KMS-11 (cell line): ENCODE results near the gene APOL6.

ENCODE experiments used
- H2AFZ ChIP-seq: fragments of 200-600 bp; sonication (generic); 2 replicates; pipeline ENCODE4 v1.6.1; 2016; ENCODE audit warnings: antibody characterized with exemption, mixed run types, low read depth
- H3K27ac ChIP-seq: fragments of 200-600 bp; sonication (generic); 2 replicates; pipeline ENCODE4 v1.6.1; 2016; ENCODE audit warnings: mild to moderate bottlenecking, mixed run types
- H3K27me3 ChIP-seq: fragments of 200-600 bp; sonication (generic); 2 replicates; pipeline ENCODE4 v1.6.1; 2017; ENCODE audit warnings: mild to moderate bottlenecking, low read depth, mixed run types, moderate library complexity; ENCODE audit not compliant: insufficient read depth
- H3K36me3 ChIP-seq: fragments of 200-600 bp; sonication (generic); 2 replicates; pipeline ENCODE4 v1.6.1; 2017; ENCODE audit warnings: mild to moderate bottlenecking, mixed run types; ENCODE audit not compliant: insufficient read depth
- H3K4me1 ChIP-seq: fragments of 200-600 bp; sonication (generic); 2 replicates; pipeline ENCODE4 v1.6.1; 2016; ENCODE audit warnings: mild to moderate bottlenecking, low read depth, mixed run types; ENCODE audit not compliant: poor library complexity, severe bottlenecking
- H3K4me2 ChIP-seq: fragments of 200-600 bp; sonication (generic); 2 replicates; pipeline ENCODE4 v1.7.0; 2016; ENCODE audit warnings: mild to moderate bottlenecking, mixed run types
- H3K4me3 ChIP-seq: fragments of 200-600 bp; sonication (generic); IDR thresholded peaks from 2 replicates; pipeline ENCODE4 v1.6.1; 2017; ENCODE audit warnings: low read depth, low read length, mixed read lengths; ENCODE audit not compliant: insufficient read depth
- H3K79me2 ChIP-seq: fragments of 200-600 bp; sonication (generic); 2 replicates; pipeline ENCODE4 v1.6.1; 2016; ENCODE audit warnings: low read depth, mixed run types; ENCODE audit not compliant: insufficient read depth
- H3K9ac ChIP-seq: fragments of 200-600 bp; sonication (generic); 2 replicates; pipeline ENCODE4 v1.6.1; 2016; ENCODE audit warnings: mild to moderate bottlenecking, mixed run types
- H4K20me1 ChIP-seq: fragments of 200-600 bp; sonication (generic); 2 replicates; pipeline ENCODE4 v1.6.1; 2016; ENCODE audit warnings: mild to moderate bottlenecking, mixed run types; ENCODE audit not compliant: insufficient read depth
- CTCF ChIP-seq: fragments of 200-600 bp; sonication (generic); conservative IDR thresholded peaks from 2 replicates; pipeline ENCODE4 v1.6.1; 2017; ENCODE audit warnings: low read depth, mild to moderate bottlenecking, antibody characterized with exemption, low read length, moderate library complexity, mixed read lengths

APOL6 gene

GRCh38 chr22:35627267-35628041 is 20.8 kb upstream of the APOL6 start:
- Histone ChIP-seq H3K4me1 (peaks cover 22% of the 10 kb centered on the region), H2AFZ (peak overlapping the region; percentile 86), H3K79me2 (no peaks in the 10 kb centered on the region), H3K4me2 (peak overlapping the region; percentile 62), H3K9ac (peak overlapping the region; percentile 77), H3K36me3 (no peaks in the 10 kb centered on the region), H3K27ac (peak overlapping the region; percentile 47), H3K27me3 (no peaks in the 10 kb centered on the region), H4K20me1 (no peaks in the 10 kb centered on the region), H3K4me3 (no peak overlapping the region)
- TF ChIP-seq CTCF, result peak; percentile 43

DNA sequence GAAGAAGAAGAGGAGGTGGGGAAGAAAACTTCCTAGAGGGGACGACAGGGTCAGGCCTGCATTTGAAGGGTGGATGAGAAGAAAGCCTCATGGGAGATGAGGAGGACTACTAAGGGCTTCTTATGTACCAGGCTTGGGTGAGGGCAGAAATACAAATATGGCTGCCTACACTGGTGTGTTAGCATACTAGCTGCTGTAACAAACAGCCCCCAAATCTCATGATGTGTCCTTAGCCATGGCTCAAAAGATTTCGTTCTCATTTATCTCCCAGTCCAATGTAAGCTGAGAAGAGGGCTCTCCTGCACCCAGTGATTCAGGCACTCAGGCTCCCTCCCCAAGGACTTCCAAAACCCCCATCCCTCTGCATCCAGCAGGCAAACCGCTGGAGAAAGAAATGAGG is 19.5 kb upstream of the APOL6 start:
- Histone ChIP-seq H3K79me2 (no peaks in the 10 kb centered on the region), H3K27ac (no peak overlapping the region)

DNA sequence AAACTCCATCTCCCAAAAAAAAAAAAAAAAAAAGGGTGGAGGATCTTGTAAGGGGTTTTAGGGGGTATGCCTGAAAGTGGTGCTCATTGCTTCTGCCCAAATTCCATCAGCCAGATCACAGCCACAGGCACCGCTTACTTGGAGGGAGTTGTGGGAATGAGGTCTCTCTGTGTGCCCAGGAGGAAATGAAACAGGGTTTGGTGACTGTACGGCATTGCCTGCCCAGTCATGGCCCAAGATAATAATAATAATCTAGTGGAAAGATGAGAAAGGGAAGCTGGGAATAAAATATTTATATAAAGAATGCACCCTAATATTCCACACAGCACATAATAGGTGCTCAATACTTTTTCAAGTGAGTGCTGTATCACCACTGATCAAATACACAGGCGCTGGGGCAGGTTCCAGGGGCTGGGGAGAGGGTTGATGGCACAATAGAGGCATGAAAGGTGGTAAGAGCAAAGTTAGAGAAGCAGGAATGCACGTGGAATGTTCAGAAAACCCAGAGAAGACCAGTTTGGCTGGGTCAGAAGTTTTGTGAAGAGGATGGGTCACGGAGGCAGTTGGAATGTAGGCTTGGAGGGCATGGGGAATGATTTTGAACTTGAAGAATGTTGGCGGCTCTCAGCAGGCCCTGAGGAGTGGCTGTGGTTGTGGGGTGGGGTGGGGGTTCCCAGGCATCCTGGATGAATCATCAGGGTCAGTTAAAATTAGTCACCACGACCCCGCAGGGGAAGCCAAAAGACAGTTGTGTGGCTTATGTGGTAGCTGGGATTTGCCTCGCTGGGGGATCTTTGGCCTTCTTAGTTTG is 18.6 kb upstream of the APOL6 start:
- Histone ChIP-seq H3K27me3 (no peaks in the 10 kb centered on the region), H3K4me2 (peak overlapping the region; percentile 66), H3K9ac (no peak overlapping the region), H4K20me1 (no peaks in the 10 kb centered on the region), H3K27ac (peak overlapping the region; percentile 65), H2AFZ (peak overlapping the region; percentile 73; the same call in 1 of the 2 replicates), H3K4me1 (peaks cover 22% of the 10 kb centered on the region), H3K4me3 (no peak overlapping the region), H3K36me3 (no peaks in the 10 kb centered on the region), H3K79me2 (no peaks in the 10 kb centered on the region)
- no peak for TF ChIP-seq CTCF

More for the DNA sequence above, 19.5 kb upstream of the APOL6 start:
- H3K4me1 ChIP-seq, result peaks cover 22% of the 10 kb centered on the region
- no peaks in the 10 kb centered on the region for H3K36me3 ChIP-seq
- no peaks in the 10 kb centered on the region for H3K27me3 ChIP-seq
- H3K4me3 ChIP-seq, result no peak overlapping the region
- H4K20me1 ChIP-seq, result no peaks in the 10 kb centered on the region
- no peak overlapping the region for H3K4me2 ChIP-seq
- no peak for TF ChIP-seq CTCF
- no peak overlapping the region for H2AFZ ChIP-seq
- no peak overlapping the region for H3K9ac ChIP-seq

- no peak overlapping the region for H3K9ac ChIP-seq
- peaks cover 22% of the 10 kb centered on the region for H3K4me1 ChIP-seq
- no peaks in the 10 kb centered on the region for H3K36me3 ChIP-seq
- no peak overlapping the region for H3K4me3 ChIP-seq
- H3K27me3 ChIP-seq, result no peaks in the 10 kb centered on the region
- H4K20me1 ChIP-seq, result no peaks in the 10 kb centered on the region
- no peaks in the 10 kb centered on the region for H3K79me2 ChIP-seq
- H2AFZ ChIP-seq, result no peak overlapping the region
- no peak overlapping the region for H3K4me2 ChIP-seq
- TF ChIP-seq CTCF, result no peak
- H3K27ac ChIP-seq, result no peak overlapping the region
Measured at GRCh38 chr22:35630387-35630793, 17.9 kb upstream of the APOL6 start.
